Osteoblast (primary cell): ENCODE data around the gene MAGI1. TPM values are rescaled to one million over a fixed set of nuclear protein-coding genes. Genes with fewer than 3 reads are reported as not detected.

ENCODE experiments used
- DNase-seq: peaks from one replicate; pipeline ENCODE4 v3.0.0; 2011; ENCODE audit warnings: low spot score, mixed read lengths; ENCODE audit not compliant: insufficient read length; ENCODE audit errors: missing footprints
- H2AFZ ChIP-seq: 2 replicates; pipeline ENCODE4 v1.6.0; 2011; ENCODE audit warnings: mild to moderate bottlenecking, low read length
- H3K27ac ChIP-seq: 2 replicates; pipeline ENCODE4 v1.5.1; 2011; ENCODE audit warnings: mild to moderate bottlenecking, low read depth, low read length, moderate library complexity
- H3K27me3 ChIP-seq: 2 replicates; pipeline ENCODE4 v1.6.0; 2012; ENCODE audit warnings: mild to moderate bottlenecking, control low read depth, inconsistent platforms, low read length, moderate library complexity; ENCODE audit not compliant: insufficient read depth
- H3K36me3 ChIP-seq: 2 replicates; pipeline ENCODE4 v1.5.1; 2011; ENCODE audit warnings: mild to moderate bottlenecking, low read length, control low read depth, moderate library complexity; ENCODE audit not compliant: insufficient read depth
- H3K4me1 ChIP-seq: 2 replicates; pipeline ENCODE4 v1.5.1; 2011; ENCODE audit warnings: mild to moderate bottlenecking, low read length, control low read depth, moderate library complexity; ENCODE audit not compliant: insufficient read depth
- H3K4me2 ChIP-seq: 2 replicates; pipeline ENCODE4 v1.6.0; 2011; ENCODE audit warnings: mild to moderate bottlenecking, low read length; ENCODE audit not compliant: insufficient read depth
- H3K4me3 ChIP-seq: fragments of 200-600 bp; sonication (generic); 3 replicates; pipeline ENCODE4 v1.5.1; 2012; ENCODE audit warnings: mild to moderate bottlenecking, low read length, inconsistent platforms; ENCODE audit not compliant: insufficient read depth
- H3K79me2 ChIP-seq: 2 replicates; pipeline ENCODE4 v1.6.0; 2012; ENCODE audit warnings: mild to moderate bottlenecking, low read length, control low read depth, inconsistent platforms; ENCODE audit not compliant: insufficient read depth
- H3K9me3 ChIP-seq: 2 replicates; pipeline ENCODE4 v1.5.1; 2011; ENCODE audit warnings: low read depth, low read length, control low read depth
- H4K20me1 ChIP-seq: 2 replicates; pipeline ENCODE4 v1.6.0; 2012; ENCODE audit warnings: mild to moderate bottlenecking, low read length, control low read depth; ENCODE audit not compliant: insufficient read depth
- CTCF ChIP-seq: IDR thresholded peaks from 2 replicates; pipeline ENCODE4 v1.5.1; 2011; ENCODE audit warnings: mild to moderate bottlenecking, low read depth, low read length, moderate library complexity; ENCODE audit errors: extremely low read depth
- total RNA-seq: library from RNA; depleted of rRNA; stranded (reverse); fragments of >200 nt; gene quantifications from 2 replicates; pipeline ENCODE4 v1.2.3, GENCODE V29; 2012

MAGI1 gene
- total RNA-seq, 1 donor: 66.6 TPM

- no peaks in the 10 kb centered on the region for H3K36me3 ChIP-seq
- no peak overlapping the region for H3K27ac ChIP-seq
- no peaks in the 10 kb centered on the region for H3K27me3 ChIP-seq
- DNase-seq: no peak
- no peak overlapping the region for H2AFZ ChIP-seq
- H3K9me3 ChIP-seq: no peaks in the 10 kb centered on the region
- peaks cover 67% of the 10 kb centered on the region for H3K79me2 ChIP-seq
- peaks cover 11% of the 10 kb centered on the region for H3K4me1 ChIP-seq
- TF ChIP-seq CTCF: no peak
- H3K4me3 ChIP-seq: no peak overlapping the region
- H3K4me2 ChIP-seq: no peak overlapping the region
- H4K20me1 ChIP-seq: peaks cover 19% of the 10 kb centered on the region
These were observed 191.8 kb downstream of the MAGI1 start for GRCh38 chr3:65846936-65847335.

- H3K27ac ChIP-seq: no peak overlapping the region
- no peaks in the 10 kb centered on the region for H3K4me1 ChIP-seq
- no peak for TF ChIP-seq CTCF
- peaks cover 57% of the 10 kb centered on the region for H3K79me2 ChIP-seq
- H2AFZ ChIP-seq: no peak overlapping the region
- no peaks in the 10 kb centered on the region for H3K27me3 ChIP-seq
- no peak overlapping the region for H3K4me2 ChIP-seq
- H3K4me3 ChIP-seq: no peak overlapping the region
- H3K9me3 ChIP-seq: no peaks in the 10 kb centered on the region
- no peaks in the 10 kb centered on the region for H3K36me3 ChIP-seq
- DNase-seq: no peak
- H4K20me1 ChIP-seq: peaks cover 13% of the 10 kb centered on the region
These were observed 194.3 kb downstream of the MAGI1 start for GRCh38 chr3:65844370-65844769.

GRCh38 chr3:65843732-65844131 is 195.0 kb downstream of the MAGI1 start:
- no peak for TF ChIP-seq CTCF
- peaks cover 13% of the 10 kb centered on the region for H4K20me1 ChIP-seq
- no peak overlapping the region for H3K4me3 ChIP-seq
- no peak overlapping the region for H3K27ac ChIP-seq
- H3K4me1 ChIP-seq: no peaks in the 10 kb centered on the region
- H3K4me2 ChIP-seq: no peak overlapping the region
- no peaks in the 10 kb centered on the region for H3K9me3 ChIP-seq
- no peaks in the 10 kb centered on the region for H3K36me3 ChIP-seq
- H2AFZ ChIP-seq: no peak overlapping the region
- peaks cover 54% of the 10 kb centered on the region for H3K79me2 ChIP-seq
- no peaks in the 10 kb centered on the region for H3K27me3 ChIP-seq
- DNase-seq: no peak

DNA sequence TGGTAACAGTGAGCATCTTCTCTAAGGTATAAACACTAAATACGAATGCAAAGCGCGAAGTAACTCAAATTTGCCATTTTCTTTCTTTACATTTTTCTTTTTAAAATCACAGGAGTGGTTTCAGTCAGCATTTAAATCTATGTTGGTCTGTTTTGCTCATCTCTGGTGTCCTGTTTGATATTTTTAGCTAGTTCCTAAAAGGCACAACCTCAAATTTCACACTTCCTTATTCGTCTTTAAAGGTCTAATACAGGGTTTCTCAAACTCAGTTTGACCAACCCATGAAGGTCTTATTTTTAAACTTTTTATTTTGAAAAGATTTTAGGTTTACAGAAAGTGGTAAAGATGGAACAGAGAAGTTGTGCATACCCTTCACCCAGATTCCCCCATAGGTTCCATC is 201.1 kb downstream of the MAGI1 start:
- Histone ChIP-seq H3K27me3 (no peaks in the 10 kb centered on the region), H3K4me3 (no peak overlapping the region), H3K4me1 (peaks cover 28% of the 10 kb centered on the region), H2AFZ (no peak overlapping the region), H4K20me1 (peaks cover 3% of the 10 kb centered on the region), H3K36me3 (no peaks in the 10 kb centered on the region), H3K4me2 (no peak overlapping the region), H3K79me2 (peaks cover 29% of the 10 kb centered on the region), H3K9me3 (no peaks in the 10 kb centered on the region), H3K27ac (no peak overlapping the region)
- no peak for DNase-seq
- no peak for TF ChIP-seq CTCF
